ENCODE measurements around the gene DLG2. TPM values are rescaled to one million over a fixed set of nuclear protein-coding genes. Genes with fewer than 3 reads are reported as not detected.

Gene DLG2
- total and polyA plus RNA-seq, 2 of the 4 experiments (the other 2 are of a cell fraction): 0.31 to 0.36 TPM

GRCh38 chr11:83826078-83826477, 1801.1 kb downstream of the DLG2 start:
- no peak overlapping the region for H3K18ac ChIP-seq (ENCODE audit: low read depth, low read length)
- no peak for ATAC-seq (ENCODE audit: low read depth)
- H4K91ac ChIP-seq (ENCODE audit: insufficient read depth, low read depth, low read length): peak overlapping the region; percentile 95

More at GRCh38 chr11:83826078-83826477, 1801.1 kb downstream of the DLG2 start:
- Histone ChIP-seq H3K9me1 (ENCODE audit: insufficient read depth, low read length) (peaks cover 9% of the 10 kb centered on the region), H2BK120ac (ENCODE audit: low read depth, low read length) (peak overlapping the region; percentile 99), H4K20me1 (ENCODE audit: insufficient read depth, low read length) (no peaks in the 10 kb centered on the region), H3K27ac (ENCODE audit: insufficient read depth, low read length) (no peak overlapping the region), H4K5ac (ENCODE audit: low read depth, low read length) (peak overlapping the region; percentile 46; the same call in 1 of the 2 replicates), H3K23ac (ENCODE audit: low read depth, low read length) (peak overlapping the region; percentile 90), H2AK5ac (ENCODE audit: low read depth, low read length) (peak overlapping the region; percentile 67), H3K36me3 (ENCODE audit: control insufficient read depth, insufficient read depth, low read length) (no peaks in the 10 kb centered on the region), H2BK20ac (ENCODE audit: low read depth, low read length) (peak overlapping the region; percentile 98), H2BK15ac (ENCODE audit: low read depth, low read length) (peak overlapping the region; percentile 88; the same call in 2 of the 3 replicates), H3K9ac (ENCODE audit: low read depth, low read length) (no peak overlapping the region), H2AK9ac (replicated peaks; ENCODE audit: low read depth, low read length, poor library complexity) (peak overlapping the region; percentile 34), H3K9me3 (ENCODE audit: control insufficient read depth, insufficient read depth, low read length) (no peaks in the 10 kb centered on the region), H3K27me3 (ENCODE audit: control insufficient read depth, insufficient read depth, low read length) (no peaks in the 10 kb centered on the region), H2BK5ac (ENCODE audit: low read depth, low read length, poor library complexity, severe bottlenecking) (peak overlapping the region; percentile 89), H3K14ac (replicated peaks; ENCODE audit: low read depth, low read length) (peak overlapping the region; percentile 95), H4K8ac (ENCODE audit: low read depth in 2 of 2, low read length in 2 of 2) (peak overlapping the region; percentile 92 to 94), H3K4me2 (ENCODE audit: low read depth, low read length) (no peak overlapping the region), H3K4me3 (ENCODE audit: insufficient read depth, low read depth, low read length) (no peak overlapping the region), H3K4me1 (ENCODE audit: control insufficient read depth, insufficient read depth, low read length) (peaks cover 8% of the 10 kb centered on the region), H3K4ac (ENCODE audit: low read depth, low read length) (peak overlapping the region; percentile 96), H2AFZ (replicated peaks; ENCODE audit: low read length, poor library complexity) (peak overlapping the region; percentile 15), H3K79me1 (ENCODE audit: low read depth in 1 of 2, low read length in 2 of 2) (no peaks in the 10 kb centered on the region), H3K56ac (ENCODE audit: extremely low read depth, insufficient read depth, low read length) (no peak overlapping the region)
- no peak for DNase-seq
- ChIA-PET CTCF (interaction anchor here (2.6 kb wide), 1 partner anchor 11 kb away, joined by 13 read pairs; no protein-coding TSS in a partner anchor), POLR2A (ENCODE audit: unreplicated experiment) (no interaction called here)
- dilution Hi-C loops (cut with HindIII; ENCODE audit: low sequenced_read_pairs, unreplicated experiment) (no loop called here), in situ Hi-C loops (cut with MboI; ENCODE audit: low sequenced_read_pairs) (loop anchor here (25.0 kb wide), 1 partner anchor 1761 kb away; no protein-coding TSS in a partner anchor), intact Hi-C loops (cut with micrococcal nuclease) (no loop called here)
- BruUV-seq (replicated peaks): no TSS peak
- TF ChIP-seq ELK1 (IDR thresholded peaks at IDR 0.05; ENCODE audit: borderline replicate concordance, low read depth, low read length): no peak
- no peak for TF ChIP-seq CTCF (conservative IDR thresholded peaks at IDR 0.05; ENCODE audit: low read depth, low read length)
- no peak for TF ChIP-seq RAD21 (IDR thresholded peaks at IDR 0.05; ENCODE audit: low read length)
- no peak for TF ChIP-seq POLR2A (IDR thresholded peaks at IDR 0.05; ENCODE audit: low read depth, low read length)
- no peak for TF ChIP-seq CHD1 (IDR thresholded peaks at IDR 0.05; ENCODE audit: low read depth, low read length)
- no peak for TF ChIP-seq FOS (IDR thresholded peaks at IDR 0.05; ENCODE audit: low read depth, low read length)
- no peak for TF ChIP-seq RFX5 (IDR thresholded peaks at IDR 0.05; ENCODE audit: low read depth, low read length)
- TF ChIP-seq MAFK (IDR thresholded peaks at IDR 0.05; ENCODE audit: low read depth, low read length): no peak
- TF ChIP-seq MAZ (IDR thresholded peaks at IDR 0.05; ENCODE audit: borderline replicate concordance, low read depth, low read length): no peak
- TF ChIP-seq SMC3 (IDR thresholded peaks at IDR 0.05; ENCODE audit: low read depth, low read length): no peak
- TF ChIP-seq CEBPB (IDR thresholded peaks at IDR 0.05; ENCODE audit: low read depth, low read length): no peak
- no peak for TF ChIP-seq NFE2L2 (IDR thresholded peaks at IDR 0.05; ENCODE audit: low read depth, low read length)
- no peak for TF ChIP-seq MXI1 (IDR thresholded peaks at IDR 0.05; ENCODE audit: borderline replicate concordance, low read depth, low read length)
- no peak for TF ChIP-seq USF2 (IDR thresholded peaks at IDR 0.05; ENCODE audit: low read depth, low read length)
- TF ChIP-seq RCOR1 (IDR thresholded peaks at IDR 0.05; ENCODE audit: insufficient replicate concordance, low read length): no peak

All from IMR-90 (cell line).